SJSA1 (cell line): ENCODE measurements around the gene GCGR. TPM values are rescaled to one million over a fixed set of nuclear protein-coding genes. Genes with fewer than 3 reads are reported as not detected.

Source experiments
- DNase-seq, 2 experiments: peaks; one replicate each; pipeline ENCODE4 v3.0.0-alpha.2; 2015 to 2020; ENCODE audit warnings: low spot score in 2 of 2, low read depth in 1 of 2
- H3K27ac ChIP-seq: fragments of 250-450 bp; sonication (Bioruptor Pico); 2 replicates; pipeline ENCODE4 v1.5.1; 2020; ENCODE audit warnings: mild to moderate bottlenecking, moderate library complexity
- H3K27me3 ChIP-seq: fragments of 250-450 bp; sonication (Bioruptor Pico); replicated peaks from 2 replicates; pipeline ENCODE4 v1.5.1; 2020; ENCODE audit warnings: mild to moderate bottlenecking, moderate library complexity
- H3K36me3 ChIP-seq: fragments of 250-450 bp; sonication (Bioruptor Pico); 2 replicates; pipeline ENCODE4 v1.5.1; 2020; ENCODE audit warnings: mild to moderate bottlenecking
- H3K4me1 ChIP-seq: fragments of 250-450 bp; sonication (Bioruptor Pico); replicated peaks from 2 replicates; pipeline ENCODE4 v1.6.1; 2021; ENCODE audit warnings: mild to moderate bottlenecking
- H3K4me3 ChIP-seq: fragments of 250-450 bp; sonication (Bioruptor Pico); 2 replicates; pipeline ENCODE4 v1.5.1; 2020; ENCODE audit warnings: mild to moderate bottlenecking
- H3K9me3 ChIP-seq: fragments of 250-450 bp; sonication (Bioruptor Pico); replicated peaks from 2 replicates; pipeline ENCODE4 v1.5.1; 2020; ENCODE audit warnings: mild to moderate bottlenecking
- total RNA-seq: library from RNA; depleted of rRNA; stranded (reverse); fragments of >200 nt; shearing (Covaris generic); gene quantifications from 2 replicates; pipeline ENCODE4 v1.2.3, GENCODE V29; 2014

The GCGR gene
- total RNA-seq, 1 experiment from 2014 or later = not detected

DNA sequence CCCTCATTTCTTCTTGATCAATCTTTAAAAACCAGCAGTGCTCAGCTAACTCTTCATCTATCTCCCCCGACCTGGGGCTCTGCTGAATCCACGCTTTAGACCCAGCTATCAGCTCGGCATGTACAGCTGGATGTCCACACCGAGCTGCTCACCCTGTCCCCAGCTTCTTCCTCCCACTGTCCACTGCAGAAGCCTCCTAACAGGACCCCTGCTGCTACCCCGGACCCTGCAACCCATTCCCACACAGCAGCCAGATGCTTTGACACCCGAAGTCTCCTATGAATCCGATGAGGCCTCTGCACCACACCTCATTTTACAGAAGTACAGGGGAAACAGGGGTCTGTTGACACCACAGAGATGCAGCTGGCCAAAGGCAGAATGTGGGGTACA, 13.8 kb downstream of the GCGR start:
- Histone ChIP-seq H3K4me1 (peaks cover 37% of the 10 kb centered on the region), H3K27ac (no peak overlapping the region)

DNA sequence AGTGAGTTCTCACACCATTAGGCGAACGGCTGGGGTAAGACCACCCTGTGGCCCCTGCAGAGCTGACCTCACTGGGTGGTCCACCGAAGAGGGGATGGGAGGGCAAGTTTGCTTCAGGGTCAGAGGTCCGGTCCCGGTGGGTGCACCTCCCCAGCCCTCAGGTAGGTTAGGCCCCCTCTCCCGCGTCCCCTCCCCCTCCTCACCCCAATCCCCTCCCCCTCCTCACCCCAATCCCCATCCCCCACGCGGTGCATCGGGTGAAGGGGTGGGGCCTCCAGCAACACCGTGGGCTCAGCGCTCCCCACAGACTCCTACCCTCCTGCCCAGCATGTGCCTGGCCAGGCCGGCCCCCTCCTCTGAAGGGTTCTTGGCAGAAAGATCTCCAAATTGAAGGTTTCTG, 15.8 kb downstream of the GCGR start:
- no peak for DNase-seq
- peaks cover 10% of the 10 kb centered on the region; the same call in 1 of the 2 replicates for H3K27me3 ChIP-seq
- H3K27ac ChIP-seq = no peak overlapping the region
- no peaks in the 10 kb centered on the region; the same call in 1 of the 2 replicates for H3K9me3 ChIP-seq
- no peak overlapping the region for H3K4me3 ChIP-seq
- peaks cover 22% of the 10 kb centered on the region for H3K36me3 ChIP-seq
- H3K4me1 ChIP-seq = peaks cover 36% of the 10 kb centered on the region

More for the DNA sequence above, 13.8 kb downstream of the GCGR start:
- Histone ChIP-seq H3K9me3 (no peaks in the 10 kb centered on the region; the same call in 1 of the 2 replicates), H3K4me3 (no peak overlapping the region), H3K36me3 (peaks cover 9% of the 10 kb centered on the region), H3K27me3 (peaks cover 16% of the 10 kb centered on the region)
- DNase-seq = no peak

- H3K27ac ChIP-seq = no peak overlapping the region
- no peaks in the 10 kb centered on the region; the same call in 1 of the 2 replicates for H3K9me3 ChIP-seq
- H3K36me3 ChIP-seq = peaks cover 23% of the 10 kb centered on the region
- H3K27me3 ChIP-seq = peaks cover 9% of the 10 kb centered on the region; the same call in 1 of the 2 replicates
- no peak overlapping the region for H3K4me3 ChIP-seq
- DNase-seq = no peak
- H3K4me1 ChIP-seq = peaks cover 28% of the 10 kb centered on the region
These were observed 17.2 kb downstream of the GCGR start for GRCh38 chr17:81821147-81821546.

GRCh38 chr17:81821603-81822311, 17.8 kb downstream of the GCGR start:
- H3K27me3 ChIP-seq = 0 out of 2 replicates have a peak, but pooled peaks cover 4% of the 10 kb centered on the region
- peak overlapping the region; percentile 9 for H3K27ac ChIP-seq
- DNase-seq = peak; percentile 87 to 94
- no peak overlapping the region for H3K4me3 ChIP-seq
- peaks cover 23% of the 10 kb centered on the region for H3K36me3 ChIP-seq
- peaks cover 21% of the 10 kb centered on the region for H3K4me1 ChIP-seq
- H3K9me3 ChIP-seq = no peaks in the 10 kb centered on the region; the same call in 1 of the 2 replicates

DNA sequence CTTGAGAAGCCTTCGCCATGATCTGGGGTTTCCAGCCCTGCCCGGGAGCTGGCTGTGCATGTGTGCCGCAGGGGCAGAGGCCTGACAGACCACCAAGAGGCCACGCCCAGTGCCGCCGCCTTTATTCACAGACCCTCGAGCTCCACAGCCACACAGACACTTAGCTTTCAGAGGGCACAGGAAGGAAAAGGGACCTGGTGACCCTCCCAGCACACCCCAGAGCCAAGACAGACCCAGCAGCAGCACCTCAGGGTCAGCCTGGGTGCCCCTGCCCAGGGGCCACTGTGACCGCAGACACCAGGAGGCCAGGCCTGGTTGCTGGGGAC, 18.3 kb downstream of the GCGR start:
- Histone ChIP-seq H3K4me1 (peaks cover 16% of the 10 kb centered on the region), H3K27me3 (no peaks in the 10 kb centered on the region)
- DNase-seq = no peak

DNA sequence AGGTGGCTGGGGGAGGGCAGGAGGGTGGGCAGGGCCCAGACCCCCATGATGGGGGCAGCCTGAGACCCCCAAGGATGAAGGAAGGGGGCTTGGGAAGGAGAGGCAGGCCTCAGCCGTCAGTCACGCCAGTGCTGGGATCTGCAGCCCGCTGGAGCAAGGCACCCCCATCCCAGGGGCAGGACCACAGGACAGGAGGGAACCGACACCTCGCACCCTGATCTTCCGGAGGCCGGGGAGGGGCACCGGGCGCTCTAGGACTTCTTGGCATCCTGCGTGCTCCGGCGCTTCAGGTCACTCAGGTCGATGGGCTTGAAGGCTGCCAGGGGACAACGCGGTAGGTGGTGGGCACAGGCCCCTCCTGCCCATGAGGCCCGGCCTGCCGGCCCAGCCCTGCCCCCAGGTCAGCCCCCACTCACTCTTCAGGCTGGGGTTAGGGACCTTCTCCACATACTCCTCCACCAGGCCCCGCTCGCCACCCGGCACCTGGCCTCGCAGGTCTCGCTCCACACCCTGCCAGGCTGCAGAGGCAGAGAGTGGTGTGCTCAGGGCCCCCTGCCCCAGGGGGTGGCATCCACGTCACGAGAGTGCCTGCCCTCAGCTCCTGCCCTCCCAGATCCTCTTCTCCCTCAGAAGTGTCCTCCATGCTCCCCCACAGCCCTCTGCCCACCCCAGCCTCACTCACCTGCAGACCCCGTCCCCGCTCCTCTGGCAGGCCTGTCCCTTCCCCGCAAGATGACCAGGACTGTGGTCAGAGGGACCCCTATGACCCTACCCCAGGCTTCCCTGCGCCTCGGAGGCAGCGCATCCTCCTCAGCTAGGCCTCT, 19.3 kb downstream of the GCGR start:
- Histone ChIP-seq H3K27ac (no peak overlapping the region), H3K4me3 (no peak overlapping the region), H3K4me1 (peaks cover 14% of the 10 kb centered on the region), H3K27me3 (no peaks in the 10 kb centered on the region), H3K9me3 (no peaks in the 10 kb centered on the region; the same call in 1 of the 2 replicates), H3K36me3 (peaks cover 23% of the 10 kb centered on the region)
- DNase-seq = no peak

More for the DNA sequence above, 18.3 kb downstream of the GCGR start:
- Histone ChIP-seq H3K4me3 (no peak overlapping the region), H3K36me3 (peaks cover 23% of the 10 kb centered on the region), H3K9me3 (no peaks in the 10 kb centered on the region; the same call in 1 of the 2 replicates), H3K27ac (peak overlapping the region; percentile 9)

- no peak for DNase-seq
- Histone ChIP-seq H3K27ac (no peak overlapping the region), H3K27me3 (no peaks in the 10 kb centered on the region), H3K4me1 (peaks cover 14% of the 10 kb centered on the region), H3K36me3 (peaks cover 23% of the 10 kb centered on the region), H3K4me3 (no peak overlapping the region), H3K9me3 (no peaks in the 10 kb centered on the region; the same call in 1 of the 2 replicates)
These were observed 20.0 kb downstream of the GCGR start for GRCh38 chr17:81823820-81824550.

GRCh38 chr17:81824595-81824994, 20.6 kb downstream of the GCGR start:
- no peak overlapping the region for H3K4me3 ChIP-seq
- H3K36me3 ChIP-seq = peaks cover 23% of the 10 kb centered on the region
- no peak overlapping the region for H3K27ac ChIP-seq
- no peaks in the 10 kb centered on the region for H3K9me3 ChIP-seq
- DNase-seq = no peak
- no peaks in the 10 kb centered on the region for H3K27me3 ChIP-seq
- peaks cover 14% of the 10 kb centered on the region for H3K4me1 ChIP-seq

DNA sequence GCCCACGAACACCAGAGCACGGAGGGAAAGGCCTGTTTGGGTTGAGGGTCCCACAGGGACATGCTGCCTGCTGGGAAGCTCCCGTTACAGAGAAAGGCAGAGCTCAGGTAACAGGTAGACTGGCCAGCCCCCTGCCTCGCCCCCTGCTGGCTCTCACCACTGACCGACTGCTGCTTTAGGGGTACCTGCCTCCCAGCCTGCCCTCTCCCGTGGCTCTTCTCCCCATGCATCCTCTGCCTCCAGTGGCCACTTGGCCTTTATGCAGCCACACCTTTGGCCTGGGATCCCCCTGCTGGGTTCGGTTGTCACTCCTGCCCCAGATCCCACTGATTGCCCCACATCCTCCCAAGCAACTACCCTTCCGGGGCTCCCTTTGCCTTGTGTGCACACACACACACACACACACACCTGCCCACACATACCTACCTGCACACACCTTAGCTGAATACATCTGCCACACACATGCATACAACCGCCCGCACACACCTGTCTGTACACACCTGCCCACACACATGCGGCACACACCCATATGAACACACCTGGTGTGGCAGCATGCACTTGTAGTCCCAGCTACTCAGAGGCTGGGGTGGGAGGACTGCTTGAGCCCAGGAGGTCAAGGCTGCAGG, 22.0 kb downstream of the GCGR start:
- DNase-seq = no peak
- H3K9me3 ChIP-seq = no peaks in the 10 kb centered on the region
- no peaks in the 10 kb centered on the region for H3K27me3 ChIP-seq
- peaks cover 26% of the 10 kb centered on the region for H3K36me3 ChIP-seq
- H3K4me3 ChIP-seq = no peak overlapping the region
- H3K27ac ChIP-seq = no peak overlapping the region
- H3K4me1 ChIP-seq = peaks cover 14% of the 10 kb centered on the region

DNA sequence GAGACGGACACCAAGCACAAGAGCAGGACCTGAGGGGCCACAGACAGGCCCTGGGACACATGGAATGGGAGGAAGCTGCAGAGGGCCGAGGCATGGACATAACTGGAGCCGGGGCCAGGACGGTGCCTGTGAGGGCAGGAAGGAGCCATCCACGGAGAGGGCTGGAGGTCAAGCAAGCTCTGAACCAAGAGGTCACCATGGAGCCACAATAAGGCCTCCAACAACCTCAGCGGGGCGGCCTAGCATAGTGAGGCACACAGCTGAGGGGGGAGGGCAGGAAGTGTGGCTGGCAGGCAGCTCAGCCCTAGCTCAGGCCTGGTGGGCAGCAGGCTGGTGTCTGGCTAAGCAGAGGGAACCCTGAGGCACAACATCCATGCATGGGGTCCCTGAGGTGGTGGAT, 24.7 kb downstream of the GCGR start:
- Histone ChIP-seq H3K27me3 (no peaks in the 10 kb centered on the region), H3K4me3 (no peak overlapping the region), H3K9me3 (no peaks in the 10 kb centered on the region), H3K4me1 (peaks cover 19% of the 10 kb centered on the region), H3K36me3 (peaks cover 19% of the 10 kb centered on the region), H3K27ac (no peak overlapping the region)
- no peak for DNase-seq

DNA sequence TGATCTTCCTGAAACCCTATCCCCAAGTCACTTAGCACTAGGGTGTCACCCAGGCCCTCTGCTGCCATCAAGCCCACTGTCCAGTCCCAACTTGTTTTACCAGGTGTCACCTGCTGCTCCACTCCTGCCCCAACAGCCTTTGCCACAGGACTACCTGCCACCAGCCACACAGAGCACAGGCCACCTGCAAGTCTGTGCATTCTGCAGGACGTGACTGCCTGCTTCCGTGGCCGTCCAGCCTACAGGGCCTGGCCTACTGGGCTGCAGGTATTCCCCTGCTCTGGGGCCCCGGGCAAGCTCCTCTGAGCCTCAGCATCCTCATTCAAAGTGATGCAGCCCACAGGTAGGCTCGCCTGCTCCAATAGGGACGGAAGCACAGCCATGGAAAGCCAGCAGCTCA, 25.9 kb downstream of the GCGR start:
- Histone ChIP-seq H3K4me3 (no peak overlapping the region), H3K9me3 (no peaks in the 10 kb centered on the region), H3K36me3 (peaks cover 12% of the 10 kb centered on the region; the same call in 1 of the 2 replicates), H3K4me1 (peaks cover 29% of the 10 kb centered on the region), H3K27me3 (no peaks in the 10 kb centered on the region), H3K27ac (no peak overlapping the region)
- DNase-seq = no peak

- Histone ChIP-seq H3K4me1 (peaks cover 29% of the 10 kb centered on the region), H3K4me3 (peak overlapping the region; percentile 87), H3K27me3 (no peaks in the 10 kb centered on the region), H3K9me3 (no peaks in the 10 kb centered on the region), H3K36me3 (peaks cover 12% of the 10 kb centered on the region; the same call in 1 of the 2 replicates), H3K27ac (no peak overlapping the region)
- DNase-seq = no peak
These were observed 27.6 kb downstream of the GCGR start for GRCh38 chr17:81831563-81831956.

GRCh38 chr17:81831957-81832607, 28.1 kb downstream of the GCGR start:
- peaks cover 29% of the 10 kb centered on the region for H3K4me1 ChIP-seq
- H3K9me3 ChIP-seq = no peaks in the 10 kb centered on the region
- peaks cover 12% of the 10 kb centered on the region; the same call in 1 of the 2 replicates for H3K36me3 ChIP-seq
- DNase-seq = peak in 1 of 2 experiments; percentile 39
- peak overlapping the region; percentile 87 for H3K4me3 ChIP-seq
- H3K27ac ChIP-seq = no peak overlapping the region
- H3K27me3 ChIP-seq = no peaks in the 10 kb centered on the region
